ENCODE results near the gene RNF208. TPM values are rescaled to one million over a fixed set of nuclear protein-coding genes. Genes with fewer than 3 reads are reported as not detected.

RNF208 gene
- total and polyA plus RNA-seq, 9 of the 15 experiments (the other 6 are each of a cell fraction or from before 2014, with no cell fraction given): 0.15 to 6.9 (median 0.50) TPM; not detected in 2

DNA sequence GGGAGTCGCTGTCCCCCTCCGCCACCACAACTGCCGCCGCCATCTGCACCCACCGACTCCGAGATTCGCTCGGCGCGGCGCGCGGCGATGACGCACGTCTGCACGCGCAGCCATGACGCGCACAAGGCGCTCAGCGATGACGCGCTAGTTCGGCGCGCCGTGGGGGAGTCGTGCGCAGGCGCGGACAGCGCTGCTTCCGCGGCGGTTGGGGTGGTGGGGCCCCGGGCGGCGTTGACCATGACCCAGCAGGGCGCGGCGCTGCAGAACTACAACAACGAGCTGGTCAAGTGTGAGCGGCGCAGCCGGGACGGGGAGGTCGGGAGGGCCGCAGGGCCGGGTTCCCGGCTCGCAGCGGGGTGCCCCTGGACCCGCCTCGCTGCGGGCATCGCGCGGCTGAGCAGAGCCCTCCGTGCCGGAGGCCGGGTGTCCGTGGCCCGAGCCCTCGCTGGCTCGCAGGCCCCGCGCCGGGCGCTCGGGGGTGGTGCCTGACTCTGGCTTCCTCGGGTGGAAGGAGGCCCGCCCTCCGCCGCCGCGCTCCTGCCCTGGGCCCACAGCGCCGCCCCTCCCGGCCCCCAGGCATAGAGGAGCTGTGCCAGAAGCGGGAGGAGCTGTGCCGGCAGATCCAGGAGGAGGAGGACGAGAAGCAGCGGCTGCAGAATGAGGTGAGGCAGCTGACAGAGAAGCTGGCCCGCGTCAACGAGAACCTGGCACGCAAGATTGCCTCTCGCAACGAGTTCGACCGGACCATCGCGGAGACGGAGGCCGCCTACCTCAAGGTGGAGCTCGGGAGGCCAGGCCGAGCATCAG, 33.3 kb downstream of the RNF208 start, which contains the start of the genes ANAPC2 and SSNA1 (continued):
- TF ChIP-seq ZBTB33 (CRISPR knock-in tag; IDR thresholded peaks at IDR 0.05): peak; percentile 91
- TF ChIP-seq KDM2B (CRISPR knock-in tag; IDR thresholded peaks at IDR 0.05): peak; percentile 6; the same call in 1 of the 2 replicates
- TF ChIP-seq ZNF766 (CRISPR knock-in tag; conservative IDR thresholded peaks at IDR 0.05): peak; percentile 70
- TF ChIP-seq MITF (IDR thresholded peaks at IDR 0.05): no peak
- no peak for TF ChIP-seq FOS (IDR thresholded peaks at IDR 0.05; ENCODE audit: extremely low read depth, insufficient read length)
- no peak for TF ChIP-seq BRF1 (IDR thresholded peaks at IDR 0.05; ENCODE audit: borderline replicate concordance, extremely low read depth, insufficient read length)
- TF ChIP-seq, protein P1, sequence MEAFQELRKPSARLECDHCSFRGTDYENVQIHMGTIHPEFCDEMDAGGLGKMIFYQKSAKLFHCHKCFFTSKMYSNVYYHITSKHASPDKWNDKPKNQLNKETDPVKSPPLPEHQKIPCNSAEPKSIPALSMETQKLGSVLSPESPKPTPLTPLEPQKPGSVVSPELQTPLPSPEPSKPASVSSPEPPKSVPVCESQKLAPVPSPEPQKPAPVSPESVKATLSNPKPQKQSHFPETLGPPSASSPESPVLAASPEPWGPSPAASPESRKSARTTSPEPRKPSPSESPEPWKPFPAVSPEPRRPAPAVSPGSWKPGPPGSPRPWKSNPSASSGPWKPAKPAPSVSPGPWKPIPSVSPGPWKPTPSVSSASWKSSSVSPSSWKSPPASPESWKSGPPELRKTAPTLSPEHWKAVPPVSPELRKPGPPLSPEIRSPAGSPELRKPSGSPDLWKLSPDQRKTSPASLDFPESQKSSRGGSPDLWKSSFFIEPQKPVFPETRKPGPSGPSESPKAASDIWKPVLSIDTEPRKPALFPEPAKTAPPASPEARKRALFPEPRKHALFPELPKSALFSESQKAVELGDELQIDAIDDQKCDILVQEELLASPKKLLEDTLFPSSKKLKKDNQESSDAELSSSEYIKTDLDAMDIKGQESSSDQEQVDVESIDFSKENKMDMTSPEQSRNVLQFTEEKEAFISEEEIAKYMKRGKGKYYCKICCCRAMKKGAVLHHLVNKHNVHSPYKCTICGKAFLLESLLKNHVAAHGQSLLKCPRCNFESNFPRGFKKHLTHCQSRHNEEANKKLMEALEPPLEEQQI (IDR thresholded peaks at IDR 0.05): no peak
- TF ChIP-seq RBFOX2 (IDR thresholded peaks at IDR 0.05; ENCODE audit: low read depth, low read length): peak; percentile 96

Data from K562 (cell line).